Common myeloid progenitor, CD34-positive (primary cell): ENCODE measurements around the gene MACROD2.

Experiments used
- CTCF ChIA-PET: fragments of 350-600 bp; sonication (Branson Sonifier 250); formaldehyde crosslinking; loops from one replicate; lab custom pipeline; 2021; ENCODE audit warnings: antibody characterized with exemption; lab: Charles Lee
- POLR2A ChIA-PET: fragments of 350-600 bp; sonication (Branson Sonifier 250); formaldehyde crosslinking; loops from one replicate; lab custom pipeline; 2021; ENCODE audit warnings: antibody characterized with exemption; lab: Charles Lee
- DNase-seq, 3 donors: peaks; one replicate each; pipeline versions ENCODE4 v3.0.0 to v3.0.0-alpha.2; 2013
- H3K27ac ChIP-seq, 2 experiments: 1 replicate in 1 of 2; 2 replicates in 1 of 2; pipeline ENCODE4 v1.7.0; 2013; ENCODE audit warnings: inconsistent platforms in 2 of 2, low read length in 2 of 2, mild to moderate bottlenecking in 2 of 2, low read depth in 1 of 2, moderate library complexity in 1 of 2; ENCODE audit not compliant: severe bottlenecking in 2 of 2, insufficient read depth in 1 of 2, poor library complexity in 1 of 2
- H3K27me3 ChIP-seq, 5 experiments: replicated peaks in 2 of 5; 1 replicate in 3 of 5; 2 replicates in 2 of 5; pipeline versions ENCODE4 v1.6.1 to v1.7.0; 2013; ENCODE audit warnings: low read length in 4 of 5, mild to moderate bottlenecking in 2 of 5, moderate library complexity in 2 of 5, inconsistent platforms in 1 of 5; ENCODE audit not compliant: insufficient read depth in 5 of 5, control insufficient read depth in 4 of 5
- H3K36me3 ChIP-seq, 4 experiments: 1 replicate in 2 of 4; 2 replicates in 2 of 4; pipeline versions ENCODE4 v1.6.1 to v1.7.0; 2013; ENCODE audit warnings: low read length in 3 of 4, control low read depth in 1 of 4, mild to moderate bottlenecking in 1 of 4; ENCODE audit not compliant: control insufficient read depth in 4 of 4, insufficient read depth in 4 of 4
- H3K4me1 ChIP-seq, 4 experiments: 1 replicate in 3 of 4; 2 replicates in 1 of 4; pipeline versions ENCODE4 v1.6.1 to v1.7.1; 2013; ENCODE audit warnings: low read length in 3 of 4, mild to moderate bottlenecking in 3 of 4, control low read depth in 1 of 4, inconsistent platforms in 1 of 4, moderate library complexity in 1 of 4; ENCODE audit not compliant: control insufficient read depth in 4 of 4, insufficient read depth in 4 of 4; ENCODE audit errors: control extremely low read depth in 1 of 4
- H3K4me3 ChIP-seq, 7 experiments: 1 replicate in 4 of 7; 2 replicates in 3 of 7; pipeline versions ENCODE4 v1.5.1 to v1.7.0; 2013; ENCODE audit warnings: mild to moderate bottlenecking in 7 of 7, low read length in 6 of 7, moderate library complexity in 6 of 7, inconsistent platforms in 2 of 7, low read depth in 2 of 7, control low read depth in 1 of 7; ENCODE audit not compliant: insufficient read depth in 4 of 7, control insufficient read depth in 1 of 7; ENCODE audit errors: extremely low read depth in 1 of 7
- H3K9me3 ChIP-seq, 5 experiments: 1 replicate in 4 of 5; 2 replicates in 1 of 5; pipeline versions ENCODE4 v1.6.1 to v1.7.1; 2013; ENCODE audit warnings: low read length in 4 of 5, mild to moderate bottlenecking in 2 of 5, inconsistent platforms in 1 of 5, low read depth in 1 of 5, moderate library complexity in 1 of 5; ENCODE audit not compliant: control insufficient read depth in 4 of 5, insufficient read depth in 2 of 5; ENCODE audit errors: control extremely low read depth in 1 of 5
- WGBS: methylation state at CpG from one replicate; pipeline ENCODE4 v1.1.5; 2013; ENCODE audit not compliant: insufficient coverage; 5-methylcytosine and 5-hydroxymethylcytosine counted together

The MACROD2 gene

GRCh38 chr20:14117768-14118167 is 122.5 kb downstream of the MACROD2 start:
- Histone ChIP-seq H3K4me3 (no peak overlapping the region), H3K27ac (no peak overlapping the region), H3K27me3 (peaks cover 0 to 3% (median 0%) of the 10 kb centered on the region in 5 experiments), H3K36me3 (no peaks in the 10 kb centered on the region), H3K9me3 (no peaks in the 10 kb centered on the region), H3K4me1 (no peaks in the 10 kb centered on the region)
- DNase-seq, result no peak
- ChIA-PET CTCF (no interaction called here), POLR2A (no interaction called here)
- no CpG with 5 or more reads among the region's 2 CpGs for WGBS

GRCh38 chr20:14126856-14127255 is 131.5 kb downstream of the MACROD2 start:
- no peaks in the 10 kb centered on the region for H3K27me3 ChIP-seq
- 100% methylated on average over 1 of the region's 2 CpGs for WGBS
- H3K9me3 ChIP-seq, result peaks cover 0 to 3% (median 0%) of the 10 kb centered on the region in 5 experiments
- H3K4me3 ChIP-seq, result no peak overlapping the region
- CTCF ChIA-PET, result no interaction called here
- no peaks in the 10 kb centered on the region for H3K36me3 ChIP-seq
- POLR2A ChIA-PET, result no interaction called here
- no peak overlapping the region for H3K27ac ChIP-seq
- H3K4me1 ChIP-seq, result no peaks in the 10 kb centered on the region
- DNase-seq, result no peak

- Histone ChIP-seq H3K27me3 (no peaks in the 10 kb centered on the region), H3K4me3 (no peak overlapping the region), H3K9me3 (peaks cover 0 to 3% (median 0%) of the 10 kb centered on the region in 5 experiments), H3K4me1 (no peaks in the 10 kb centered on the region), H3K36me3 (no peaks in the 10 kb centered on the region), H3K27ac (no peak overlapping the region)
- WGBS, result 71% methylated on average over 1 of the region's 2 CpGs
- DNase-seq, result no peak
- POLR2A ChIA-PET, result no interaction called here
- CTCF ChIA-PET, result no interaction called here
These were observed 132.4 kb downstream of the MACROD2 start for GRCh38 chr20:14127514-14128223.

- no peak overlapping the region for H3K4me3 ChIP-seq
- CTCF ChIA-PET, result no interaction called here
- H3K27ac ChIP-seq, result no peak overlapping the region
- no peaks in the 10 kb centered on the region for H3K36me3 ChIP-seq
- no CpG with 5 or more reads among the region's 3 CpGs for WGBS
- no peak for DNase-seq
- H3K4me1 ChIP-seq, result no peaks in the 10 kb centered on the region
- POLR2A ChIA-PET, result no interaction called here
- H3K27me3 ChIP-seq, result no peaks in the 10 kb centered on the region
- H3K9me3 ChIP-seq, result no peaks in the 10 kb centered on the region
These were observed 138.7 kb downstream of the MACROD2 start for GRCh38 chr20:14134004-14134403.

GRCh38 chr20:14142171-14142570 is 146.9 kb downstream of the MACROD2 start:
- H3K36me3 ChIP-seq, result no peaks in the 10 kb centered on the region
- ChIA-PET CTCF (no interaction called here), POLR2A (no interaction called here)
- peak in 1 of 3 donors; percentile 4 for DNase-seq
- no peaks in the 10 kb centered on the region for H3K4me1 ChIP-seq
- H3K27ac ChIP-seq, result no peak overlapping the region
- H3K9me3 ChIP-seq, result no peaks in the 10 kb centered on the region
- 9% methylated on average over 4 of the region's 5 CpGs for WGBS
- H3K27me3 ChIP-seq, result no peaks in the 10 kb centered on the region
- no peak overlapping the region for H3K4me3 ChIP-seq

- CTCF ChIA-PET, result no interaction called here
- DNase-seq, result no peak
- 100% methylated on average over 1 of the region's 2 CpGs for WGBS
These were observed 147.8 kb downstream of the MACROD2 start for GRCh38 chr20:14142964-14143627.

GRCh38 chr20:14148042-14148441 is 152.7 kb downstream of the MACROD2 start:
- Histone ChIP-seq H3K4me1 (no peaks in the 10 kb centered on the region), H3K27me3 (no peaks in the 10 kb centered on the region), H3K27ac (no peak overlapping the region), H3K9me3 (no peaks in the 10 kb centered on the region), H3K4me3 (no peak overlapping the region), H3K36me3 (no peaks in the 10 kb centered on the region)
- WGBS, result 100% methylated on average over 1 of the region's 1 CpG
- DNase-seq, result no peak
- POLR2A ChIA-PET, result no interaction called here
- CTCF ChIA-PET, result no interaction called here

More at GRCh38 chr20:14142964-14143627, 147.8 kb downstream of the MACROD2 start:
- no peak overlapping the region for H3K27ac ChIP-seq
- POLR2A ChIA-PET, result no interaction called here
- H3K36me3 ChIP-seq, result no peaks in the 10 kb centered on the region
- no peaks in the 10 kb centered on the region for H3K4me1 ChIP-seq
- H3K9me3 ChIP-seq, result no peaks in the 10 kb centered on the region
- no peak overlapping the region for H3K4me3 ChIP-seq
- H3K27me3 ChIP-seq, result no peaks in the 10 kb centered on the region
